C1 segment of cervical spinal cord (tissue), 14 donors: ENCODE data around the gene HTRA2.
A peak's percentile ranks its signal among the peaks of the same experiment; 100 is the strongest.
"Not testable (repeated sequence)": the region's sequence is repeated elsewhere in the genome, so short reads cannot be mapped to it uniquely, and the experiment has no call there.

Experiments used
- DNase-seq, 14 donors: peaks; one replicate each; lab custom pipeline; 2025; lab: John Stamatoyannopoulos, UW

The HTRA2 gene

DNA sequence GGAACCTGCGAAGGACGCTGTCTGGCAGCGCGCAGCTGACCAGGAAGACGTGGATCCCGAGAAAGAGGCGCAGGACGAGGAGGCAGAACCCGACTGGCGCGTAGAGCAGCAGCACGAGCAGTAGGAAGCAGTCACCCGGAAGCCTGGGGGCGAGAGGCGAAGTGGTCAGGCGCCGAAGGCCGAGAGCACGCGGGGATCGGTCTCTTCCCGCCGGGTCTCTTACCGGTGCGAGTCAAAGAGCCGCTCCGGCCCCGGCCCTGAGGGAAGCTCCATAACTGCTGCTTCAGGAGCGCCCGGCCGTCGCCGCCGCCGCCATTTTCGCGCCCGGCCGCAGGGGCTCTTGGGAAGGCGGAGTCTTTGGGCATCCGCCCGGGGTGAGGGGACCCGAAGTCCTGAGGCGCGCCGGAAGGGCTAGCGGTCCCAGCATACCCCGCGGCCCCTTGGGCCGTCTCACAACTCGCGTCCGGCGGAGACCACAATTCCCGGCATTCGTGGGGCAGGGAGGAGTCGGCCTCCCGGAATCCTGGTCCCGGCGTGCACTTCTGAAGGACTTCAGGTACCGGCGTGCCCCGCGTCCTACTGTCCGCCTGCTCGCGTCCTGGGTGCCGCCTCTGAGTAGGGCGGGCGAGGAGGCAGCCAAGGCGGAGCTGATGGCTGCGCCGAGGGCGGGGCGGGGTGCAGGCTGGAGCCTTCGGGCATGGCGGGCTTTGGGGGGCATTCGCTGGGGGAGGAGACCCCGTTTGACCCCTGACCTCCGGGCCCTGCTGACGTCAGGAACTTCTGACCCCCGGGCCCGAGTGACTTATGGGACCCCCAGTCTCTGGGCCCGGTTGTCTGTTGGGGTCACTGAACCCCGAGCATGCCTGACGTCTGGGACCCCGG, at the start of gene HTRA2, which contains the start of gene AUP1:
HTRA2 (plus strand) TSS at position 577 of the 882 bp plus-strand sequence; CDS start at position 651, 74 bp downstream.
AUP1 (minus strand) TSS at position 350 of the 882 bp plus-strand sequence; CDS start at position 273, 77 bp downstream.
- DNase-seq: peak; percentile 88 to 100 (median 98)

GRCh38 chr2:74481431-74481830, 48.3 kb upstream of the HTRA2 start:
- no peak for DNase-seq

GRCh38 chr2:74481961-74482800, 47.6 kb upstream of the HTRA2 start:
- DNase-seq: peak in 2 of 14 donors; percentile 52 to 58

- DNase-seq: peak; percentile 88 to 100 (median 97)
Measured at GRCh38 chr2:74482801-74483674, 46.7 kb upstream of the HTRA2 start, which contains the start of the genes CCDC142 and TTC31. Gene CCDC142 (minus strand): TSS chr2:74482998. CDS start chr2:74482837, 161 bp downstream. Gene TTC31 (plus strand): TSS chr2:74483081. CDS start chr2:74483096, 15 bp downstream.

DNA sequence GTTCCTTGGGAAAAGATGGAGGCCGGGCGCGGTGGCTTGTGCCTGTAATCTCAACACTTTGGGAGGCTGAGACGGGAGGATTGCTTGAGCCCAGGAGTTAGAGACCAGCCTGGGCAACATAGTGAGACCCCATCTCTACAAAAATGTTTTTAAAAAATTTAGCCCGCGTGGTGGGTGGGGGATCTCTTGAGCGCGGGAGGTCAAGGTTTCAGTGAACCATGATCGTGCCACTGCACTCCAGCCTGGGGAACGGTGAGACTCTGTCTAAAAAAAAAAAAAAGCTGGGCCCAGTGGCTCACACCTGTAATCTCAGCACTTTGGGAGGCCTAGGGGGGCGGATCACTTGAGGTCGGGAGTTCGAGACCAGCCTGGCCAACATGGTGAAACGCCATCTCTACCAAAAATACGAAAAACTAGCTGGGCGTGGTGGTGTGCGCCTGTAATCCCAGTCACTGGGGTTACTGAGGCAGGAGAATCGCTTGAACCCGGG, 46.0 kb upstream of the HTRA2 start:
- DNase-seq: not testable (repeated sequence)

DNA sequence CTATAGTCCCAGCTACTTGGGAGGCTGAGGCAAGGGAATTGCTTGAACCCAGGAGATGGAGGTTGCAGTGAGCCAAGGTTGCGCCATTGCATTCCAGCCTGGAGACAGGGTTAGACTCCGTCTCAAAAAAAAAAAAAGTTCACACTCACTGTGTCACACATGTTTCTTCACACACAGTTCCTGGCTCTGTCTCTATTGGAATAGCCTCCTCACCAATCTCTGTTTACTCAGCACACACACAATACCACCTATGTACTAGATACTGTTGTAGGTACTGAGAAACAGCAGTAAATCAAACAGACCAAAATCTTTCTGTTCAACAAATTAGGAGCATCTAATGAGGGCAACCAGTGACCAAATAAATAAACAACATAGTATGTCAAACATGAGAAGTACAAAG, 43.6 kb upstream of the HTRA2 start:
- no peak for DNase-seq

DNA sequence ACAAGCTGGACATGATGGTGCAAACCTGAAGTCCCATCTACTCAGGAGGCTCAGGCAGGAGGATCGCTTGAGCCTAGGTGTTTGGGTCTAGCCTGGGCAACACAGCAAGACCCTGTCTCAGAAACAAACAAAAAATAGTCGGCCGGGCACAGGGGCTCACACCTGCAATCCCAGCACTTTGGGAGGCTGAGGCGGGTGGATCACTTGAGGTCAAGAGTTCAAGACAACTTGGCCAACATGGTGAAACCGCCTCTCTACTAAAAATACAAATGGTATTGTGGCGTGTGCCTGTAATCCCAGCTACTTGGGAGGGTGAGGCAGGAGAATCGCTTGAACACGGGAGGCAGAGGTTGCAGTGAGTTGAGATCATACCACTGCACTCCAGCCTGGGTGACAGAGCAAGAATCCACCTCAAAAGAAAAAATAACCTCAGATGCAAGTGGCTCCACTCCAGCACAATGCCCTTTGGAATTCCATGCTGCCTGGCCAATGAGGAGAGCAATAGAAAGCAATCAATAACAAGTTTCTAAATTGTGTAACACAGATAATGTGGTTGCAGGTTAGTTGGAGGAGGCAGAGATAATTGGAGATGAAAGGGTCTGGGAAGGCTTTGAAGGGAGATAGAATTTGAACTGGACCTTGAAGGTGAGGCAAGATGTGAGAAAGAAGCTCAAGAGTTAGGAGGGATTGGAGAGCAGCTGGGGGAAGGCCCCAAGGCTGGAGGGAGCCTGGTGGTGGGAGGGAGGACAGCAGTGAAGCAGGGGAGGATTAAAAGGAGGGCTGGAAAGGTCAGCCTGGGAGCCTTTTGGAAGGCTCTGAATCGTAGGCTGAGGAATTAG, 40.9 kb upstream of the HTRA2 start:
- no peak for DNase-seq

GRCh38 chr2:74489906-74490305, 39.8 kb upstream of the HTRA2 start:
- DNase-seq: no peak

DNA sequence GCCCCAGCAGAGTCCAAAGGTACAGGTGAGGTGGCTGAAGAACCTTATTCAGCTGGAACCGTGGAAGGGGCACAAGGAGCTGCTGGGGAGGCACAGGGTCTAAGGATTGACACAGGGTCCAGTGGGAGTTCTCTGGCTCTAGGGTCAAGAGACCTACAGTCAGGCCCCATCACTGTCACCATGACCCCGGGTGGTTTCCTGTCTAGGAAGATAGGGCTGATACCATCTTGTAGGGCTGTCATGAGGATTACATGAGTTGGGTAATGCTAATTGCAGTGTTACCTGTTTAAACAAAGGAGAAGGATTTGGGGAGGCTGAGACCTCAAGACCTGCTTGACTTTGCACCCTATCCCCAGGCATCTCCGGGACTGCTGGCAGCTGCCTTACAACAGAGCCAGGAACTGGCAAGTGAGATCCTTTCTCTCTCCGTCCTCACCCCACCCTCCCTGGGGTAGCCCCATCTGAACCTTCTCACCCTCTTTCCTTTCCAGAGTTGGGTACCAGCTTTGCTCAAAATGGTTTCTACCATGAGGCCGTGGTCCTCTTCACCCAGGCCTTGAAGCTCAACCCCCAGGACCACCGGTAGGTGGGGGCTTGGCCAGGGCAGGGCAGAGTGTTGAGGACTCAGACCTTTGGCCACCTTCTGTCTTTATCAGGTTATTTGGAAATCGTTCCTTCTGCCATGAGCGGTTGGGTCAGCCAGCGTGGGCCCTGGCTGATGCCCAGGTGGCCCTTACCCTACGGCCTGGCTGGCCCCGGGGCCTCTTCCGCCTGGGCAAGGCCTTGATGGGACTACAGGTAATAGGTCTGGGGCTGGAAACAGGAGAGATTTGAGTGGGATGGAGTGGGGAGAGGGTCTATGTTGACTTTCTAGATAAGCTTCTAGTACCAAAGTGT, 37.8 kb upstream of the HTRA2 start:
- DNase-seq: no peak

- no peak for DNase-seq
Measured at GRCh38 chr2:74493546-74493945, 36.2 kb upstream of the HTRA2 start.

DNA sequence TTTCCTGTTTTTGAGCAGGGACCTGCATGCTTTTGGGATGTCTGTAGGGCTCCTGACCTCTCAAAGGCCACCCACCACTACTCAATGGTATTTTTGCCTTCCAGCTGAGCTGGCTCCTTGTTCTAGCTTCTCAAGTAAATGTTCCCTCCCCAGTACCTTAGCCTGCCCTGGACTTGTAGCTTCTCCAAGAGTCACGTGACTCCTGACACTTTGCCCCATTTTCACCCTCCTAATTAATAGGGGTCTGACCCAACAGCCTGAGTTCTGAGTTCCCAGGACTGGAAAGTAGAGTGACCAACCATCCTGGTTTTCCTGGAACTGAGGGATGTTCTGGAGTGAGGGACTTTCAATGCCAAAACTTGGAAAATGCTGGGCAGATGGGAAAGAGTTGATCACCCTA, 34.3 kb upstream of the HTRA2 start:
- DNase-seq: no peak

DNA sequence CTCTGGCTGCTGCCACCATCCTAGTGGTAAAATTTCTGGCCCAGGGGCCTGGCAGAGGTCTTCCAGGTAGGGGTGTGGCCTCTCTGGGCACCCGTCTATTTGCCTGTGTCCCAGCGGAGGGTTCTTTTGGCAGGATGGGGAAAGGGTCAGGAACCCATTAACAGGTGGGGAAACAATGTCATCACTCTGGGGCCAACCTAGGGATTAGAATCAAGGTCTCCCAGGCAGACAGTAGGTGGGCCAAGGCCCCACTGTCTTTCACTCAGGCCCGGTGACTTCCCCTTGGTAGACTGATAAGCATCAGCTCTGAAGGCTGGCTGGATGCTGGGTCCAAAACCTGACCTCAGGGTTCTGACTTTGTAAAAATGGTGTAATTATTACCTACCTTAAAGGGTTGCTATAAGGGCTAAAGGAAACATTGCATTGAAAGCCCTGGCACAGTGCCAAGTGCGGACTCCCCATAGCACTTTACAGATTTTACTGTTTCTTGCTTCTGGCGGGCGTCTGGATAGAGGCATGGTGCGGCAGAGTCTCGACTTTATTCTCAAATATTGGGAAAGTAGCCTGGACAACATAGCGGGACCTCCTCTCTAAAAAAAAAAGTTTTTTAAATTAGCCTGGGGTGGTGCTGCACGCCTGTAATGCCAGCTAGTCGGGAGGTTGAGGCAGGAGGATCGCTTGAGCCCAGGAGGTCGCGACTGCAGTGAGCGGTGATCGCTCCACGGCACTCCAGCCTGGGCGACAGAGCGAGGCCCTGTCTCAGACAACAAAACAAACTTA, 32.5 kb upstream of the HTRA2 start:
- DNase-seq: no peak

DNA sequence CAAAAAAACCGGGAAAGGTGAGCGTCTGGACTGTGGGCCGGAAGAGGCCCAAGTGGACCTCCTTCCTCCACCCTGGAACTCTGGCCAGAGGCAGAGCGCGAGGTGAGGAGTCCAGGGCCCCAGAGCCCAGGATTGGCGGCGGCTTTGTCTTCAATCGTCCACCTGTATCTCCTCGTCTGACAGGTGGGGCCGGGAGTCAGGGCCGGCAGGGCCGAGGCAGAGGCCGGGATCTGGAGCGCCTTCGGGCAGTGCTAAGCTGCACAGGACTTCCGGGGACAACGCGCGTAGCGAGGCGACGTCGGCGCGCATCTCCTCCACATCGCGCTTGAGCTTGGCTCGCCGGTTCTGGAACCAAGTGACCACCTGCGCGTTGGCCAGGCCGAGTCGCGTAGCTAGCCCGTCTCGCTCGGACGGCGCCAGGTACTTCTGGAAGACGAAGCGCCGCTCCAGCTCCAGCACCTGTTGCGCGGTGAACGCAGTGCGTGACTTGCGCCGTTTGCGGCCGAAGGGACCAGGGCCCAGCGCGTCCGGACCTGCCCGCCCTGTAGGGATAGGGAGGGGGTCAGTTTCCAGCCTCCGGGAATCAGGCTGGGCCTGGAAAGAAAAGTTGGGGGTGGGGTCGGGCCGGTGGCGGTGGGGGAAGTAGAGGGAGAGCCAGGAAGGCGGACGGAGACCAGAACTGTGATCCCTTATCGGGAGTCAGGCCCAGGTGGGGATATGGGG, 31.8 kb upstream of the HTRA2 start:
- no peak for DNase-seq

DNA sequence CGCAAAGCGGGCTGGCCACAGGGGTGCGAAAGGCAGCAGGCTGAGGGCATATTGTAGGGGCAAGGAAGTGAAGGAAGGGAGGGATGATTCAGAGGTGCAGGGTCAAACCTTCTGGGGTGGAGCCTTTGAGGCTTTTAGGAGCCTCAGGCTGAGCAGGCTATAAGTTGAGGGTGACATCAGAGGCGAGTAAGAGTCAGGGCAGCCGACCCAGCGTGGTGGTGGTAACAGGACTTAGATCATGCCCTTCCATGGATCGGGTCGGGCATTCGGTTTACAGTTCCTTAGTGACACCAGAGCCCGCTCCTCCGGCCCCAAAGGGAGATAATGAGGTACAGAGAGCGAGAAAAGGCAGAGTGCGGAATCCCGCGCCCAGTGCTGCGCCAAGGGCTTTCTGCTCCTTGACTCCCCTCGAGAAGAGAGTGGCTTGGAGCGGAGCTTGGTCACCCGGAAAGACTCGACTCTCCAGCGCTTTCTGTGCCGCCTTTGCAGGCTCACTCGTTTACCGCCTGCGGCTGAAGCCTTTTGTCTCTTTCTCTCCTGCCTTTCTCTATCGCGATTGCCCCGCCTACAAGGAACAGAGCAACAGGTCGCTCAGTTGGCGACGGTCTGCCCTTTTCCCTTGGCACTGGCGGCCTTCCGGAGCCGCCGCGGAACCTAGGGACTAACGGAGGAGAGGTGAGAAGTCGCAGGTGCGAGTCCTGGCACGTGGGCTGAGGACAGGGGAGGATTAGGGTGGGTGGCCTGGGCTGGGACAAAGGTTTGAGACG, 31.1 kb upstream of the HTRA2 start:
- no peak for DNase-seq

DNA sequence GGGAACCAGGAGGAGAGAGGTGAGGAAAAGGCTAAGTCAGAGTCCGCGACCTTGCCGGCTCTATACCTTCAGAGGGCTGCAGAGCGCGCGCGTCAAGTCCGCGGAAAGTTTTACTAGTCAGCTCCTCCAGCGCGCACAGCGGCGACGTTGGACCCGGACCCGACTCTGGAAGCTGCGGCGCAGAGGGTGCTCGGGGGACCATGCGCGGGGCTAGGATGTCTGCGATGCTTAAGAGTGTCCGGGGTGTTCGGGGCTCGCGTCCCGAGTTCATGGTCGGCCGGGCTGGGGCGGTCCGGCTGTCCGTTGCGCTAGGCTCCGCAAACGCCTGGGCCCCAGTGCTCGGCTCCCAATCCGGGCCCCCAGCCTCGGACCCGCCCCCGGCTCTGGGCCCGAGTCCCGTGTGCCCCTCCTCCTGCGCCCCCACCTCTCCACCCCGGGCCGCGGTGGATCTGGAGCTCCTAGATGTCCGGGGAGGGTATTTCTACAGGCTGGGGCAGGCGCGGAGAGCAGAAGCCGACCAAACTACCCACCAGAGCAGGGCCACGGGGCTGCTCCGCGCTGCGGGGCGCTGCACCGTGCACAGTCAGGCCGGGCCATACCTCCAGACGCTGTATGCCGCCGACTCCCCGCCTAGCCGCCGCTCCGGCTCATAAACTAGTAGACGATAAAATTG, 30.3 kb upstream of the HTRA2 start, which contains the start of gene LBX2:
LBX2 (minus strand) TSS at position 337 of the 673 bp plus-strand sequence; CDS start at position 271, 66 bp downstream.
- DNase-seq: no peak
